HepG2 (cell line): ENCODE data around the gene LATS2.

Source experiments
- ATF6 ChIP-seq: sonication (generic); formaldehyde crosslinking; conservative IDR thresholded peaks from 2 replicates; pipeline ENCODE4 v1.4.0; 2020; ENCODE audit warnings: missing genetic modification reagents
- CTCF ChIP-seq: sonication (generic); formaldehyde crosslinking; IDR thresholded peaks from 2 replicates; pipeline ENCODE4 v1.5.0; 2020; ENCODE audit warnings: mild to moderate bottlenecking, missing genetic modification reagents, moderate library complexity
- DNMT1 ChIP-seq: sonication (generic); formaldehyde crosslinking; IDR thresholded peaks from 2 replicates; pipeline ENCODE4 v1.5.1; 2020; ENCODE audit warnings: mild to moderate bottlenecking, missing genetic modification reagents
- HOXD1 ChIP-seq: sonication (generic); formaldehyde crosslinking; IDR thresholded peaks from 2 replicates; pipeline ENCODE4 v1.5.0; 2020; ENCODE audit warnings: missing genetic modification reagents
- REST ChIP-seq, 2 experiments: IDR thresholded peaks; 2 replicates each; pipeline ENCODE4 v1.6.1; 2011 to 2012; ENCODE audit warnings: low read length in 2 of 2, borderline replicate concordance in 1 of 2, low read depth in 1 of 2, mild to moderate bottlenecking in 1 of 2, moderate library complexity in 1 of 2
- SP1 ChIP-seq, 2 experiments: fragments of 450-650 bp in 1 of 2; sonication (generic) in 1 of 2; formaldehyde crosslinking in 1 of 2; IDR thresholded peaks; 2 replicates each; pipeline versions ENCODE4 v1.4.0 to v1.6.1; 2016 to 2020; ENCODE audit warnings: missing genetic modification reagents in 1 of 2
- SUZ12 ChIP-seq: fragments of 150-350 bp; IDR thresholded peaks from 2 replicates; pipeline ENCODE4 v1.6.1; 2014; ENCODE audit warnings: low read depth, low read length
- XBP1 ChIP-seq: sonication (generic); formaldehyde crosslinking; IDR thresholded peaks from 2 replicates; pipeline ENCODE4 v1.5.0; 2020; ENCODE audit warnings: missing genetic modification reagents
- TF ChIP-seq, protein P1 (sequence below): sonication (generic); formaldehyde crosslinking; conservative IDR thresholded peaks from 2 replicates; pipeline ENCODE4 v1.4.0; 2020; ENCODE audit warnings: missing genetic modification reagents

DNA sequence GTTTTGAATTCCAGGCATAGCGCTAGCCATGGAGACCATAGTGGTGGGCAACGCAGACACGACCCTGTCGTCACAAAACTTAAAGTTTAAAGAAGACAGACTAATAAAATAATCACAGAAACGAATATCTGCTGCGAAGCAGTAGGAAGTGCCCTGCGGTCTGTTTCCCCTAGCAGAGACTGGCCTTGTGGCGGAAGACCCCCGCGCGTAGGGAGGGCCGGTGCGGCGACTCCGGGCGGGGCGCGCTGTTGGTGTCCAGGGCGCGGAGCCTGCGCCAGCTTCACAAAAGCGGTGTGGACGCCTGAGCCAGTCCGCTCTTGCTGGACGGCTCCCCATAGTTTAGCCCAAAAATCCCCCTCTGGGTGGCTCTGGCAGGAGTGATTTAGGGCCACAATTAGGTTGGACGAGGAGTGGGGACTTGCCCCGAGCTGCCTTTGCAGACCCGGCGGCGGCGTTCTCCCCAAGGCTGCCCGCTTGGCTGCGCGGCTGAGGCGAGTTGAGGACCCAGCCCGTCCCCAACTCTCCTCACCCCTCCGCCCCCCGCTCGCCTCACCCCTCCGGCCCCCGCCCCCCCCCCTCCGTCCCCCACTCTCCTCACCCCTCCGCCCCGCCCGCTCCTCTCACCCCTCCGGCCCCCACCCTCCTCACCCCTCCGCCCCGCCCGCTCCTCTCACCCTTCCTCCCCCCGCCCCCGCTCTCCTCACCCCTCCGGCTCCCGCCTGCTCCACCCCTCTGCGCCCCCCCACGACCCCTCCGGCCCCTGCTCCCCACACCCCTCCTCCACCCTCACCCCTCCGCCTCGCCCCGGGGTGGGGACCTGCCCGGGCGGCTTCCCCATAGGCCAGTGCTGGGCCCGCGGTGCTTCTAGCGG is 14.2 kb upstream of the LATS2 start:
- TF ChIP-seq XBP1 (CRISPR knock-in tag) (no peak), HOXD1 (CRISPR knock-in tag) (no peak), REST (IDR thresholded peaks at IDR 0.05; ENCODE audit: borderline replicate concordance in 1 of 2, low read depth in 1 of 2, low read length in 2 of 2) (no peak), DNMT1 (CRISPR knock-in tag) (no peak), ATF6 (CRISPR knock-in tag) (no peak), SUZ12 (no peak), CTCF (CRISPR knock-in tag) (no peak), SP1 (IDR thresholded peaks at IDR 0.05) (no peak), SP1 (CRISPR knock-in tag; IDR thresholded peaks at IDR 0.05) (no peak)
- TF ChIP-seq, protein P1, sequence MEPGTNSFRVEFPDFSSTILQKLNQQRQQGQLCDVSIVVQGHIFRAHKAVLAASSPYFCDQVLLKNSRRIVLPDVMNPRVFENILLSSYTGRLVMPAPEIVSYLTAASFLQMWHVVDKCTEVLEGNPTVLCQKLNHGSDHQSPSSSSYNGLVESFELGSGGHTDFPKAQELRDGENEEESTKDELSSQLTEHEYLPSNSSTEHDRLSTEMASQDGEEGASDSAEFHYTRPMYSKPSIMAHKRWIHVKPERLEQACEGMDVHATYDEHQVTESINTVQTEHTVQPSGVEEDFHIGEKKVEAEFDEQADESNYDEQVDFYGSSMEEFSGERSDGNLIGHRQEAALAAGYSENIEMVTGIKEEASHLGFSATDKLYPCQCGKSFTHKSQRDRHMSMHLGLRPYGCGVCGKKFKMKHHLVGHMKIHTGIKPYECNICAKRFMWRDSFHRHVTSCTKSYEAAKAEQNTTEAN (CRISPR knock-in tag): no peak
